Sigmoid colon (tissue), 7 donors: ENCODE data around the gene KCNK1. TPM values are rescaled to one million over a fixed set of nuclear protein-coding genes. Genes with fewer than 3 reads are reported as not detected.

Experiments
- DNase-seq: peaks from one replicate; pipeline ENCODE4 v3.0.0-alpha.2; 2019
- H3K27ac ChIP-seq, 4 donors: fragments of 200-600 bp; sonication (generic); one replicate each; pipeline ENCODE4 v1.5.1; 2016 to 2019; ENCODE audit warnings: mild to moderate bottlenecking in 1 of 4
- H3K27me3 ChIP-seq, 3 donors: fragments of 200-600 bp; sonication (generic); one replicate each; pipeline ENCODE4 v1.5.1; 2019; ENCODE audit warnings: mild to moderate bottlenecking in 1 of 3
- H3K36me3 ChIP-seq, 4 donors: fragments of 200-600 bp; sonication (generic); one replicate each; pipeline ENCODE4 v1.5.1; 2016 to 2019
- H3K4me1 ChIP-seq, 4 donors: fragments of 200-600 bp; sonication (generic); one replicate each; pipeline ENCODE4 v1.5.1; 2017 to 2019
- H3K4me3 ChIP-seq, 4 donors: fragments of 200-600 bp; sonication (generic); one replicate each; pipeline ENCODE4 v1.5.1; 2017 to 2019; ENCODE audit warnings: mild to moderate bottlenecking in 2 of 4, moderate library complexity in 1 of 4
- H3K9me3 ChIP-seq, 4 donors: fragments of 200-600 bp in 3 of 4; sonication (generic) in 3 of 4; one replicate each; pipeline versions ENCODE4 v1.5.1 to v1.6.1; 2013 to 2019
- CTCF ChIP-seq, 4 experiments: fragments of 450-650 bp in 3 of 4; fragments of 200-600 bp in 1 of 4; IDR thresholded peaks; one replicate each; pipeline ENCODE4 v1.5.1; 2016 to 2019; ENCODE audit warnings: antibody characterized with exemption in 4 of 4, mild to moderate bottlenecking in 3 of 4, moderate library complexity in 2 of 4
- EP300 ChIP-seq, 4 donors: sonication (generic); formaldehyde crosslinking; IDR thresholded peaks; one replicate each; pipeline ENCODE4 v1.6.1; 2017; ENCODE audit warnings: antibody characterized with exemption in 4 of 4
- POLR2A ChIP-seq, 2 donors: fragments of 450-650 bp; IDR thresholded peaks; one replicate each; pipeline ENCODE4 v1.6.1; 2016; ENCODE audit warnings: antibody characterized with exemption in 2 of 2, mild to moderate bottlenecking in 2 of 2, moderate library complexity in 2 of 2
- POLR2AphosphoS5 ChIP-seq, 4 donors: sonication (generic); formaldehyde crosslinking; IDR thresholded peaks; one replicate each; pipeline ENCODE4 v1.6.1; 2017; ENCODE audit warnings: antibody characterized with exemption in 4 of 4
- WGBS, 2 donors: extraction: QIAGEN DNeasy Blood & Tissue Kit; methylation state at CpG; one replicate each; pipeline ENCODE4 v1.1.7; 2013; 5-methylcytosine and 5-hydroxymethylcytosine counted together
- intact Hi-C: fragments of 100-400 bp; cut with DNase I; formaldehyde crosslinking; loops from one replicate; pipeline ENCODE4 v1.15.1; 2023
- polyA plus RNA-seq, 3 donors: library from polyadenylated mRNA; stranded (reverse); fragments of 200-250 nt; gene quantifications; one replicate each; pipeline ENCODE4 v1.2.3, GENCODE V29; 2013
- total RNA-seq, 4 donors: library from RNA; depleted of rRNA; stranded (reverse); fragments of >200 nt; gene quantifications; one replicate each; pipeline ENCODE4 v1.1.0, GENCODE V29; 2016
- donor health status: healthy with polysubstance abuse.
- donor health status: Bipolar disorder and iron deficiency.
- donor health status: healthy.

The KCNK1 gene
- total and polyA plus RNA-seq, 7 donors: 0.95 to 26.8 (median 12.8) TPM; not detected in 1

GRCh38 chr1:233587958-233588799 lies 25.7 kb upstream of the KCNK1 start:
- WGBS, 2 donors: 22 to 58% methylated on average over 17 of the region's 17 CpGs
- TF ChIP-seq POLR2AphosphoS5 (IDR thresholded peaks at IDR 0.05) (no peak), POLR2A (IDR thresholded peaks at IDR 0.05) (no peak), CTCF (IDR thresholded peaks at IDR 0.05) (no peak), EP300 (IDR thresholded peaks at IDR 0.05) (no peak)
- H3K27ac ChIP-seq: no peak overlapping the region
- peaks cover 0 to 3% (median 0%) of the 10 kb centered on the region in 4 donors for H3K9me3 ChIP-seq
- intact Hi-C loops: no loop called here
- H3K36me3 ChIP-seq: no peaks in the 10 kb centered on the region
- no peak overlapping the region for H3K4me3 ChIP-seq
- H3K4me1 ChIP-seq: no peaks in the 10 kb centered on the region
- no peak for DNase-seq
- no peaks in the 10 kb centered on the region for H3K27me3 ChIP-seq

DNA sequence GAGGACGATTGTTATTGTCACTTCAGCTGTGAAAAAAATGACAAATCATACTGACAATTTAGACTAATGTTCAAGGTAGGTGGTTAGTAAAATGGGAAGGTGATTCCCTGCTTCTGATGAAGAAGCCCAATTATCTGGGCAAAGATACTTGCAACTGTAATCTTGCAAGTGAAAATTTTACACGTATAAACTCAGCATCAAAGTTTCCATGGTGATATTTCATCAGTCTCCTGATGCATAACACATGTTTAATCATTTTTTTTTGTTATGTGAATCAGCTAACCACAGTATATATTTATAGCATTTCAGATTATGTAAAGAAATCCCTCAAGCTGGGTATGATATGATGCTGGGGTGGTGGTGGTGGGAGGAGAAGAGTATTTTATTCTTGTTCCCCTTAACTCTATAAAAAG lies 16.4 kb upstream of the KCNK1 start:
- intact Hi-C loops: no loop called here
- H3K9me3 ChIP-seq: no peaks in the 10 kb centered on the region
- WGBS, 2 donors: 41 to 47% methylated on average over 2 of the region's 2 CpGs
- H3K4me1 ChIP-seq: no peaks in the 10 kb centered on the region
- no peaks in the 10 kb centered on the region for H3K36me3 ChIP-seq
- no peak for TF ChIP-seq EP300 (IDR thresholded peaks at IDR 0.05)
- H3K27ac ChIP-seq: no peak overlapping the region
- no peak for DNase-seq
- no peak overlapping the region for H3K4me3 ChIP-seq
- H3K27me3 ChIP-seq: no peaks in the 10 kb centered on the region

GRCh38 chr1:233598891-233599541 lies 14.9 kb upstream of the KCNK1 start:
- H3K4me1 ChIP-seq: no peaks in the 10 kb centered on the region

GRCh38 chr1:233599542-233600073 lies 14.3 kb upstream of the KCNK1 start:
- no peaks in the 10 kb centered on the region for H3K27me3 ChIP-seq
- no peak for DNase-seq
- no peak overlapping the region for H3K27ac ChIP-seq
- H3K36me3 ChIP-seq: no peaks in the 10 kb centered on the region
- 75 to 76% methylated on average over 5 of the region's 5 CpGs for WGBS, 2 donors
- TF ChIP-seq CTCF (IDR thresholded peaks at IDR 0.05) (no peak), POLR2AphosphoS5 (IDR thresholded peaks at IDR 0.05) (no peak), POLR2A (IDR thresholded peaks at IDR 0.05) (no peak), EP300 (IDR thresholded peaks at IDR 0.05) (no peak)
- no peak overlapping the region for H3K4me3 ChIP-seq
- H3K9me3 ChIP-seq: no peaks in the 10 kb centered on the region
- intact Hi-C loops: no loop called here
- H3K4me1 ChIP-seq: no peaks in the 10 kb centered on the region

More at GRCh38 chr1:233598891-233599541, 14.9 kb upstream of the KCNK1 start:
- no peaks in the 10 kb centered on the region for H3K36me3 ChIP-seq
- TF ChIP-seq CTCF (IDR thresholded peaks at IDR 0.05): no peak
- no peak for TF ChIP-seq POLR2A (IDR thresholded peaks at IDR 0.05)
- TF ChIP-seq EP300 (IDR thresholded peaks at IDR 0.05): no peak
- no peak for TF ChIP-seq POLR2AphosphoS5 (IDR thresholded peaks at IDR 0.05)
- 54 to 79% methylated on average over 8 of the region's 8 CpGs for WGBS, 2 donors
- intact Hi-C loops: no loop called here
- no peak overlapping the region for H3K27ac ChIP-seq
- no peaks in the 10 kb centered on the region for H3K27me3 ChIP-seq
- no peak overlapping the region for H3K4me3 ChIP-seq
- H3K9me3 ChIP-seq: no peaks in the 10 kb centered on the region
- no peak for DNase-seq

- Histone ChIP-seq H3K9me3 (peaks cover 0 to 1% (median 0%) of the 10 kb centered on the region in 4 donors), H3K27me3 (no peaks in the 10 kb centered on the region), H3K27ac (no peak overlapping the region), H3K36me3 (no peaks in the 10 kb centered on the region), H3K4me1 (no peaks in the 10 kb centered on the region), H3K4me3 (no peak overlapping the region)
- no peak for DNase-seq
- no peak for TF ChIP-seq POLR2AphosphoS5 (IDR thresholded peaks at IDR 0.05)
- no peak for TF ChIP-seq CTCF (IDR thresholded peaks at IDR 0.05)
- no peak for TF ChIP-seq EP300 (IDR thresholded peaks at IDR 0.05)
- no peak for TF ChIP-seq POLR2A (IDR thresholded peaks at IDR 0.05)
- intact Hi-C loops: no loop called here
- 55 to 71% methylated on average over 1 of the region's 1 CpG for WGBS, 2 donors
Measured at GRCh38 chr1:233600488-233600887, 13.4 kb upstream of the KCNK1 start.
